HEK293T (cell line): ENCODE data around the gene HSPG2.

Experiments used
- CTBP1 ChIP-seq: fragments of 450-650 bp; IDR thresholded peaks from 2 replicates; pipeline ENCODE4 v1.6.1; 2016; ENCODE audit warnings: borderline replicate concordance
- ELF4 ChIP-seq: fragments of 450-650 bp; IDR thresholded peaks from 2 replicates; pipeline ENCODE4 v1.6.1; 2017; ENCODE audit warnings: antibody characterized with exemption
- FOXM1 ChIP-seq: fragments of 450-650 bp; IDR thresholded peaks from 2 replicates; pipeline ENCODE4 v1.6.1; 2017; ENCODE audit warnings: mild to moderate bottlenecking, borderline replicate concordance
- NFRKB ChIP-seq: fragments of 450-650 bp; IDR thresholded peaks from 2 replicates; pipeline ENCODE4 v1.6.1; 2016; ENCODE audit warnings: mild to moderate bottlenecking, moderate library complexity
- SP1 ChIP-seq: fragments of 450-650 bp; IDR thresholded peaks from 2 replicates; pipeline ENCODE4 v1.6.1; 2017
- SUZ12 ChIP-seq: fragments of 450-650 bp; IDR thresholded peaks from 2 replicates; pipeline ENCODE4 v1.6.1; 2016; ENCODE audit warnings: mild to moderate bottlenecking
- TARDBP ChIP-seq: fragments of 450-650 bp; IDR thresholded peaks from 2 replicates; pipeline ENCODE4 v1.6.1; 2016
- ZNF384 ChIP-seq: fragments of 450-650 bp; IDR thresholded peaks from 2 replicates; pipeline ENCODE4 v1.6.1; 2016
- TF ChIP-seq, protein P1 (sequence below): fragments of 450-650 bp; IDR thresholded peaks from 2 replicates; pipeline ENCODE4 v1.6.1; 2016

DNA sequence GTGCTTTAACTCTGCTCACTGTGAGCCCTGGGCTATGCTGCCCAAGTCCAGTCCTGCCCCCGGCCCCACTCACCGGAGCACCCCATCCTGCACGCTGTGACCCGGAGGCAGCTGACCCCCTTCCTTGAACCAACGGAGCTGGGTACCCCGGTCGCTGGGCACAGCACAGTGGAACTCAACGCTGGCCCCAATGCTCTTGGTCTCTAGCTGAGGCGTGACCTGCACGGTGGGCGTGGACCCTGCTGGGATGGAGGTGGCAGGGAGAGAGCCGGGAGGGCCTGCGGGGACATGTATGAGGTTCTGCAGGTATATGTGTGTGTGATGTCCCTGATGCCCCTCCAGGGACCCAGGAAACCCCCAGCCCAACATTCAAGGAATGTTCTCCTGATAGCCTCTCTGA is 100.4 kb downstream of the HSPG2 start:
- no peak for TF ChIP-seq ELF4
- no peak for TF ChIP-seq SP1
- TF ChIP-seq CTBP1, result no peak
- no peak for TF ChIP-seq SUZ12
- no peak for TF ChIP-seq ZNF384
- no peak for TF ChIP-seq NFRKB
- TF ChIP-seq TARDBP, result no peak
- TF ChIP-seq, protein P1, sequence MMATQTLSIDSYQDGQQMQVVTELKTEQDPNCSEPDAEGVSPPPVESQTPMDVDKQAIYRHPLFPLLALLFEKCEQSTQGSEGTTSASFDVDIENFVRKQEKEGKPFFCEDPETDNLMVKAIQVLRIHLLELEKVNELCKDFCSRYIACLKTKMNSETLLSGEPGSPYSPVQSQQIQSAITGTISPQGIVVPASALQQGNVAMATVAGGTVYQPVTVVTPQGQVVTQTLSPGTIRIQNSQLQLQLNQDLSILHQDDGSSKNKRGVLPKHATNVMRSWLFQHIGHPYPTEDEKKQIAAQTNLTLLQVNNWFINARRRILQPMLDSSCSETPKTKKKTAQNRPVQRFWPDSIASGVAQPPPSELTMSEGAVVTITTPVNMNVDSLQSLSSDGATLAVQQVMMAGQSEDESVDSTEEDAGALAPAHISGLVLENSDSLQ, result no peak
- no peak for TF ChIP-seq FOXM1
